Hepatocyte (in vitro differentiated cells): Measurements from ENCODE around the gene FAM124A.

Source experiments
- EZH2 ChIP-seq: fragments of 200-600 bp; sonication (generic); IDR thresholded peaks from 2 replicates; pipeline ENCODE4 v1.6.1; 2016; ENCODE audit warnings: antibody characterized with exemption, mild to moderate bottlenecking, borderline replicate concordance
- TF ChIP-seq, protein P1 (sequence below): fragments of 200-600 bp; sonication (generic); IDR thresholded peaks from 2 replicates; pipeline ENCODE4 v1.5.1; 2016; ENCODE audit warnings: antibody characterized with exemption, mild to moderate bottlenecking; ENCODE audit not compliant: poor library complexity

DNA sequence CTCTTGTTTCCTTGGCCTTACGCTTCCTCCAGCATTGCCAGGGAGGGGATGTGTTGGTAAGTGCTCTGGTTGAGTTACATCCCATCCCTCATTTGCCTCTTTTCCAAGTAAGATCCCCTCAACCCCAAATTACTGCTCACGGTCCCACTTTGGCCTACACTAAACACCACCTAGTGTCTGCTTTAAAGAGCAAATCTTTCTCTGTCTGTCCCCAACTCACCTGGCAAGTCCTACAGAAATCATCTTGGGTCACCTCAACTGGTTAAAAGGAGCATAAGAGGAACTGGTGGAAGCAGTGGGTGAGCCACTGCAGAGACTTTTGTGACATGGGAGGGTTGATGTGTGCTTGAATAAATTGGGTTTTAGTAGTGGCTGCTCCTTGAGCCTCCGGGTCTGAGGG lies 62.1 kb downstream of the FAM124A start:
- TF ChIP-seq, protein P1, sequence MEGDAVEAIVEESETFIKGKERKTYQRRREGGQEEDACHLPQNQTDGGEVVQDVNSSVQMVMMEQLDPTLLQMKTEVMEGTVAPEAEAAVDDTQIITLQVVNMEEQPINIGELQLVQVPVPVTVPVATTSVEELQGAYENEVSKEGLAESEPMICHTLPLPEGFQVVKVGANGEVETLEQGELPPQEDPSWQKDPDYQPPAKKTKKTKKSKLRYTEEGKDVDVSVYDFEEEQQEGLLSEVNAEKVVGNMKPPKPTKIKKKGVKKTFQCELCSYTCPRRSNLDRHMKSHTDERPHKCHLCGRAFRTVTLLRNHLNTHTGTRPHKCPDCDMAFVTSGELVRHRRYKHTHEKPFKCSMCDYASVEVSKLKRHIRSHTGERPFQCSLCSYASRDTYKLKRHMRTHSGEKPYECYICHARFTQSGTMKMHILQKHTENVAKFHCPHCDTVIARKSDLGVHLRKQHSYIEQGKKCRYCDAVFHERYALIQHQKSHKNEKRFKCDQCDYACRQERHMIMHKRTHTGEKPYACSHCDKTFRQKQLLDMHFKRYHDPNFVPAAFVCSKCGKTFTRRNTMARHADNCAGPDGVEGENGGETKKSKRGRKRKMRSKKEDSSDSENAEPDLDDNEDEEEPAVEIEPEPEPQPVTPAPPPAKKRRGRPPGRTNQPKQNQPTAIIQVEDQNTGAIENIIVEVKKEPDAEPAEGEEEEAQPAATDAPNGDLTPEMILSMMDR = no peak
- TF ChIP-seq EZH2 = no peak
